ENCODE measurements around the gene NIF3L1.

The NIF3L1 gene

GRCh38 chr2:200943527-200944105 is 54.4 kb downstream of the NIF3L1 start:
- no peak for TF ChIP-seq Cebpa-rat (IDR thresholded peaks at IDR 0.05)
- no peaks in the 10 kb centered on the region for H3K27me3 ChIP-seq
- H3K4me2 ChIP-seq: no peak overlapping the region
- H3K9ac ChIP-seq: no peak overlapping the region
- no peak overlapping the region for H3K4me3 ChIP-seq
- no peak overlapping the region for H3K27ac ChIP-seq
- no peaks in the 10 kb centered on the region for H3K9me3 ChIP-seq (replicated peaks in 1 of 11)
- no peaks in the 10 kb centered on the region for H4K20me1 ChIP-seq
- H3K4me1 ChIP-seq: peaks cover 0 to 7% (median 0%) of the 10 kb centered on the region in 10 experiments; a peak in 1 of 20 replicates
- H3K36me3 ChIP-seq: peaks cover 71 to 100% (median 97%) of the 10 kb centered on the region in 11 experiments

DNA sequence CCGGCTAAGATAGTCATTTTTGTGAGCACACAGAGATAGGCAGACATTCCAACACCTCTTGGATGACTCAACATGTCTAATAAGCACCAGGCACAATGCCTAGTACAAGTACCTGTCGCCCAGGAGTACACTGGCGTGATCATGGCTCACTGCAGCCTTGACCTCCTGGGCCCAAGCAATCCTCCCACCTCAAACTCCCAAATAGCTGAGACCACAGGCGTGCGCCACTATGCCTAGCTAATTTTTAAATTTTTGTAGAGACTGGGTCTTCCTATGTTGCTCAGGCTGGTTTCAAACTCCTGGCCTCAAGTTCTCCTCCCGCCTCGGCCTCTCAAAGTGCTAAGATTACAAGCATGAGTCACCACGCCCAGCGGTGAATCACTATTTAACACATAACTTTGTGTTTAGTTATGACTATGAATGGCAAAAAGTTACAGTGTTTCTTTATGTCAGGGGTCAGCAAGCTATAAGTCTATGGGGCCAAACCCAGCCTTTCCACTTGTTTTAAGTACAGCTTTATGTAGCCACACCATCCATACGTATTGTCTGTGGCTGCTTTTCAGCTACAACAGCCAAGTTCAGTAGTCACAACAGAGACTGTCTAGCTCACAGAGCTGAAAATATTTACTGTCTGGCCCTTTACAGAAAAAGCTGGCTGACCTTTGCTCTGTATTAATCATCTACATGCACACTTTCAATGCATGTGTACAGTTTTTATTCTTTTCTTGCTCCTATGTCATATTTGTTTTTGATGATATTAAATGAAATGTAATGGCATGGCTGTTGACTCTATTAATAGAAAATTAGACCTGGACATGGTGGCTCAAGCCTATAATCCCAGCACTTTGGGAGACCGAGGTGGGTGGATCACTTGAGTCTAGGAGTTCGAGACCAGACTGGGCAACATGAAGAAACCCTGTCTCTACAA is 55.6 kb downstream of the NIF3L1 start:
- H3K9me3 ChIP-seq (replicated peaks in 1 of 11): no peaks in the 10 kb centered on the region
- TF ChIP-seq Cebpa-rat (IDR thresholded peaks at IDR 0.05): no peak
- H3K36me3 ChIP-seq: peaks cover 70 to 100% (median 94%) of the 10 kb centered on the region in 11 experiments
- no peak overlapping the region for H3K4me2 ChIP-seq
- H3K4me3 ChIP-seq: no peak overlapping the region
- H3K27me3 ChIP-seq: no peaks in the 10 kb centered on the region
- H3K27ac ChIP-seq: no peak overlapping the region
- H4K20me1 ChIP-seq: no peaks in the 10 kb centered on the region
- H3K4me1 ChIP-seq: peaks cover 0 to 7% (median 0%) of the 10 kb centered on the region in 10 experiments; a peak in 1 of 20 replicates
- no peak overlapping the region for H3K9ac ChIP-seq

DNA sequence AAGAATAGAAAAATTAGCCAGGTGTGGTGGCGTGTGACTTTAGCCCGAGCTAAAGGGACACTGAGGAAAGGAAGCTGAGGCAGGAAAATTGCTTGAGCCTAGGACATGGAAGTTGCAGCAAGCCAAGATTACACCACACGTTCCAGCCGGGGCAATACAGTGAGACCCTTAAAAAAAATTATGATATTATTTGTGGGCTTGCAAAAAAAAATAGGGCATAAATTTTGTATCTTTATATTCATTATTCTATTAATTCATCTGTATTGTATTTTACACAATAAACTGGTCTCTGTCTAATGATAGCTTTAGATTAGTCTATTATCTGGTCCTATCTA is 56.2 kb downstream of the NIF3L1 start:
- Histone ChIP-seq H3K27me3 (no peaks in the 10 kb centered on the region), H3K9ac (no peak overlapping the region), H3K9me3 (replicated peaks in 1 of 11) (no peaks in the 10 kb centered on the region), H3K4me3 (no peak overlapping the region), H3K36me3 (peaks cover 70 to 100% (median 94%) of the 10 kb centered on the region in 11 experiments), H3K4me1 (peaks cover 0 to 7% (median 0%) of the 10 kb centered on the region in 10 experiments; a peak in 1 of 20 replicates), H4K20me1 (no peaks in the 10 kb centered on the region), H3K4me2 (no peak overlapping the region), H3K27ac (no peak overlapping the region)
- no peak for TF ChIP-seq Cebpa-rat (IDR thresholded peaks at IDR 0.05)

DNA sequence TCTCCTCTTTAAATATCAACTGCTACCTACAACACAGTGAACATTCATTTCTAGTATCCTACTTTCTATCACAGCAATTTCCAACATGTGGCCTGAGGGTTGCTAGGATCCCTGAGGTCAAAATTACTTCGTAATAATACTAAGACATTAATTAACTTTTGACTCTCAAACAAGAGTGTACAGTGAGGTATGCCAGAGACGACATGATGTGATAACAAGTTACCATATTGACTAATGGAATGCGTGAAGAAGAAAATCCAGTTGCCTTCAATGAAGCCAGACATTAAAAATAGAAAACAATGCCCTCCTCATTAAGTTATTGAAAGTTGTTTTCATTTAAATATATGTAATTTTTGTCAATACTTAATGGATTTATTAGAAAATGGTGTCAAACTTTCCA is 61.2 kb downstream of the NIF3L1 start:
- no peaks in the 10 kb centered on the region for H3K4me1 ChIP-seq
- no peak overlapping the region for H3K9ac ChIP-seq
- H3K4me2 ChIP-seq: no peak overlapping the region
- H3K9me3 ChIP-seq (replicated peaks in 1 of 11): no peaks in the 10 kb centered on the region
- no peak overlapping the region for H3K27ac ChIP-seq
- H3K27me3 ChIP-seq: no peaks in the 10 kb centered on the region
- no peak for TF ChIP-seq Cebpa-rat (IDR thresholded peaks at IDR 0.05)
- H3K36me3 ChIP-seq: peaks cover 67 to 100% (median 94%) of the 10 kb centered on the region in 11 experiments
- no peaks in the 10 kb centered on the region for H4K20me1 ChIP-seq
- H3K4me3 ChIP-seq: no peak overlapping the region

Data from BLaER1 treated with 17β-estradiol and CSF1 and Interleukin-3, amounts not matched to agents 10 nM and 100 nM (cell line).